Activated CD8-positive, alpha-beta T cell treated with anti-CD3 and anti-CD28 coated beads for 36 hours (primary cell): Measurements from ENCODE around the gene SCN10A. TPM values are rescaled to one million over a fixed set of nuclear protein-coding genes. Genes with fewer than 3 reads are reported as not detected.

Experiments
- ATAC-seq: fragments of 200-7000 bp; cut with Tn5 transposase; one replicate; pipeline ENCODE4 v1.10.0; 2021; ENCODE audit warnings: mild to moderate bottlenecking, moderate library complexity
- CTCF ChIA-PET: fragments of 350-600 bp; sonication (Branson Sonifier 250); formaldehyde crosslinking; loops from one replicate; lab custom pipeline; 2021; ENCODE audit warnings: antibody characterized with exemption; lab: Charles Lee
- POLR2A ChIA-PET: fragments of 350-600 bp; sonication (Branson Sonifier 250); formaldehyde crosslinking; loops from one replicate; lab custom pipeline; 2021; ENCODE audit warnings: antibody characterized with exemption; lab: Charles Lee
- DNase-seq: peaks from one replicate; pipeline ENCODE4 v3.0.0-alpha.2; 2020
- H3K27ac Mint-ChIP-seq: one replicate; pipeline ENCODE4 v1.8.0; 2021; ENCODE audit warnings: mild to moderate bottlenecking, mixed read lengths
- H3K27me3 Mint-ChIP-seq: one replicate; pipeline ENCODE4 v1.8.0; 2021; ENCODE audit warnings: mixed read lengths
- H3K36me3 Mint-ChIP-seq: one replicate; pipeline ENCODE4 v1.8.0; 2021; ENCODE audit warnings: low read depth, mixed read lengths
- H3K4me1 Mint-ChIP-seq: one replicate; pipeline ENCODE4 v1.8.0; 2021; ENCODE audit warnings: low read depth, mixed read lengths
- H3K4me3 Mint-ChIP-seq: one replicate; pipeline ENCODE4 v1.8.0; 2021; ENCODE audit warnings: mild to moderate bottlenecking, moderate library complexity, mixed read lengths
- H3K9me3 Mint-ChIP-seq: one replicate; pipeline ENCODE4 v1.8.0; 2021; ENCODE audit warnings: mixed read lengths
- CTCF ChIP-seq: fragments of 200-600 bp; IDR thresholded peaks from one replicate; pipeline ENCODE4 v1.8.0; 2022; ENCODE audit warnings: antibody characterized with exemption, mild to moderate bottlenecking
- intact Hi-C: fragments of 100-400 bp; cut with micrococcal nuclease; formaldehyde crosslinking; loops from one replicate; pipeline ENCODE4 v1.10.0; 2022
- total RNA-seq, 2 experiments: library from RNA; stranded (reverse); gene quantifications; one replicate each; pipeline ENCODE4 v1.2.3, GENCODE V29; 2021

SCN10A gene
- total RNA-seq, 2 experiments from 2014 or later, result not detected

- H3K9me3 Mint-ChIP-seq, result no peaks in the 10 kb centered on the region
- H3K4me3 Mint-ChIP-seq, result no peak overlapping the region
- POLR2A ChIA-PET, result interaction anchor here (1.0 kb wide), 1 partner anchor 27 kb away, joined by 4 read pairs; no protein-coding TSS in a partner anchor
- no peak overlapping the region for H3K27ac Mint-ChIP-seq
- TF ChIP-seq CTCF, result no peak
- intact Hi-C loops, result no loop called here
- ATAC-seq, result no peak
- H3K27me3 Mint-ChIP-seq, result peaks cover 5% of the 10 kb centered on the region
- no peaks in the 10 kb centered on the region for H3K36me3 Mint-ChIP-seq
- H3K4me1 Mint-ChIP-seq, result peaks cover 7% of the 10 kb centered on the region
- no peak for DNase-seq
- CTCF ChIA-PET, result interaction anchor here (1.0 kb wide), 1 partner anchor 10 kb away, joined by 3 read pairs; no protein-coding TSS in a partner anchor
Measured at GRCh38 chr3:38829404-38829803, 13.4 kb upstream of the SCN10A start.

- Mint-ChIP-seq H3K27me3 (peaks cover 8% of the 10 kb centered on the region), H3K36me3 (no peaks in the 10 kb centered on the region), H3K4me3 (no peak overlapping the region), H3K4me1 (peaks cover 2% of the 10 kb centered on the region), H3K9me3 (no peaks in the 10 kb centered on the region), H3K27ac (no peak overlapping the region)
- no peak for TF ChIP-seq CTCF
- ATAC-seq (no peak), DNase-seq (no peak)
- intact Hi-C loops, result no loop called here
- ChIA-PET POLR2A (interaction anchor here (1.0 kb wide), 1 partner anchor 27 kb away, joined by 4 read pairs; no protein-coding TSS in a partner anchor), CTCF (interaction anchor here (1.0 to 1.8 kb wide), 4 partner anchors 11 to 178 kb away, joined by 3 read pairs; no protein-coding TSS in a partner anchor)
Measured at GRCh38 chr3:38828681-38829080, 12.7 kb upstream of the SCN10A start.

- ATAC-seq (no peak), DNase-seq (no peak)
- Mint-ChIP-seq H3K27ac (no peak overlapping the region), H3K27me3 (peaks cover 8% of the 10 kb centered on the region), H3K36me3 (no peaks in the 10 kb centered on the region), H3K4me1 (no peaks in the 10 kb centered on the region), H3K9me3 (no peaks in the 10 kb centered on the region), H3K4me3 (no peak overlapping the region)
- no peak for TF ChIP-seq CTCF
- ChIA-PET CTCF (interaction anchor here (0.9 to 1.8 kb wide), 3 partner anchors 11 to 172 kb away, joined by 3 read pairs; no protein-coding TSS in a partner anchor), POLR2A (no interaction called here)
- intact Hi-C loops, result no loop called here
Measured at GRCh38 chr3:38827791-38828190, 11.8 kb upstream of the SCN10A start.

GRCh38 chr3:38826001-38826400 is 10.0 kb upstream of the SCN10A start:
- no peak for ATAC-seq
- DNase-seq, result no peak
- Mint-ChIP-seq H3K4me3 (no peak overlapping the region), H3K36me3 (no peaks in the 10 kb centered on the region), H3K27me3 (peaks cover 23% of the 10 kb centered on the region), H3K27ac (no peak overlapping the region), H3K4me1 (no peaks in the 10 kb centered on the region), H3K9me3 (no peaks in the 10 kb centered on the region)
- intact Hi-C loops, result no loop called here
- ChIA-PET POLR2A (no interaction called here), CTCF (interaction anchor here (1.0 kb wide), 2 partner anchors 8 to 10 kb away, joined by 3 read pairs; partner anchors contain the start of gene SCN10A)
- no peak for TF ChIP-seq CTCF

GRCh38 chr3:38824349-38824748 is 8.3 kb upstream of the SCN10A start:
- H3K4me3 Mint-ChIP-seq, result no peak overlapping the region
- peaks cover 23% of the 10 kb centered on the region for H3K27me3 Mint-ChIP-seq
- H3K27ac Mint-ChIP-seq, result no peak overlapping the region
- H3K36me3 Mint-ChIP-seq, result no peaks in the 10 kb centered on the region
- ATAC-seq (no peak), DNase-seq (no peak)
- ChIA-PET CTCF (interaction anchor here (1.0 kb wide), 1 partner anchor 17 kb away, joined by 4 read pairs; no protein-coding TSS in a partner anchor), POLR2A (interaction anchor here (0.6 kb wide), 1 partner anchor 95 kb away, joined by 3 read pairs; no protein-coding TSS in a partner anchor)
- no peaks in the 10 kb centered on the region for H3K9me3 Mint-ChIP-seq
- TF ChIP-seq CTCF, result no peak
- no peaks in the 10 kb centered on the region for H3K4me1 Mint-ChIP-seq
- intact Hi-C loops, result no loop called here
